Liver (tissue), 9 donors: ENCODE data around the gene ADAM19. TPM values are rescaled to one million over a fixed set of nuclear protein-coding genes. Genes with fewer than 3 reads are reported as not detected.

Source experiments
- DNase-seq: peaks from one replicate; pipeline ENCODE4 v3.0.0-alpha.2; 2017; ENCODE audit warnings: low spot score
- H3K27ac ChIP-seq, 2 donors: one replicate each; pipeline ENCODE4 v1.7.0; 2013; ENCODE audit warnings: inconsistent platforms in 2 of 2, low read length in 2 of 2, control low read depth in 1 of 2, low read depth in 1 of 2, mild to moderate bottlenecking in 1 of 2
- H3K27me3 ChIP-seq, 4 donors: one replicate each; pipeline versions ENCODE4 v1.6.1 to v1.7.0; 2013; ENCODE audit warnings: low read length in 3 of 4, inconsistent platforms in 1 of 4, mild to moderate bottlenecking in 1 of 4, moderate library complexity in 1 of 4; ENCODE audit not compliant: control insufficient read depth in 4 of 4, insufficient read depth in 4 of 4
- H3K36me3 ChIP-seq, 4 donors: one replicate each; pipeline versions ENCODE4 v1.6.1 to v1.7.0; 2013; ENCODE audit warnings: low read length in 3 of 4, mild to moderate bottlenecking in 3 of 4, low read depth in 1 of 4, moderate library complexity in 1 of 4; ENCODE audit not compliant: control insufficient read depth in 4 of 4, insufficient read depth in 3 of 4
- H3K4me1 ChIP-seq, 4 donors: one replicate each; pipeline versions ENCODE4 v1.6.1 to v1.7.0; 2013; ENCODE audit warnings: low read length in 3 of 4, mild to moderate bottlenecking in 3 of 4, moderate library complexity in 1 of 4; ENCODE audit not compliant: control insufficient read depth in 4 of 4, insufficient read depth in 4 of 4
- H3K4me3 ChIP-seq, 3 donors: one replicate each; pipeline versions ENCODE4 v1.6.1 to v1.7.0; 2013; ENCODE audit warnings: low read length in 3 of 3, control low read depth in 1 of 3, low read depth in 1 of 3, mild to moderate bottlenecking in 1 of 3
- H3K9ac ChIP-seq, 2 donors: one replicate each; pipeline ENCODE4 v1.7.0; 2013; ENCODE audit warnings: low read length in 2 of 2, mild to moderate bottlenecking in 2 of 2, moderate library complexity in 2 of 2, control low read depth in 1 of 2, low read depth in 1 of 2
- H3K9me3 ChIP-seq, 4 donors: one replicate each; pipeline versions ENCODE4 v1.6.1 to v1.7.0; 2013; ENCODE audit warnings: low read length in 3 of 4; ENCODE audit not compliant: control insufficient read depth in 4 of 4
- EGR1 ChIP-seq, 2 donors: IDR thresholded peaks; 2 replicates each; pipeline ENCODE4 v1.6.1; 2016 to 2018; ENCODE audit warnings: antibody characterized with exemption in 2 of 2, low read depth in 2 of 2
- FOXA1 ChIP-seq: IDR thresholded peaks from 2 replicates; pipeline ENCODE4 v1.6.1; 2016; ENCODE audit warnings: antibody characterized with exemption
- FOXA2 ChIP-seq: IDR thresholded peaks from 2 replicates; pipeline ENCODE4 v1.6.1; 2016; ENCODE audit warnings: antibody characterized with exemption
- GABPA ChIP-seq, 2 donors: IDR thresholded peaks in 1 of 2; conservative IDR thresholded peaks in 1 of 2; 2 replicates each; pipeline ENCODE4 v1.6.1; 2016; ENCODE audit warnings: antibody characterized with exemption in 2 of 2, mild to moderate bottlenecking in 1 of 2, moderate library complexity in 1 of 2
- HNF4A ChIP-seq, 2 donors: conservative IDR thresholded peaks; 2 replicates each; pipeline ENCODE4 v1.6.1; 2016; ENCODE audit warnings: antibody characterized with exemption in 2 of 2, mild to moderate bottlenecking in 2 of 2
- HNF4G ChIP-seq: IDR thresholded peaks from 2 replicates; pipeline ENCODE4 v1.6.1; 2016; ENCODE audit warnings: antibody characterized with exemption
- JUND ChIP-seq, 2 donors: IDR thresholded peaks; 2 replicates each; pipeline ENCODE4 v1.6.1; 2016; ENCODE audit warnings: antibody characterized with exemption in 2 of 2
- MAX ChIP-seq: IDR thresholded peaks from 2 replicates; pipeline ENCODE4 v1.6.1; 2016; ENCODE audit warnings: antibody characterized with exemption
- NR2F2 ChIP-seq: IDR thresholded peaks from 2 replicates; pipeline ENCODE4 v1.6.1; 2016; ENCODE audit warnings: antibody characterized with exemption
- RAD21 ChIP-seq, 2 donors: IDR thresholded peaks; 2 replicates each; pipeline ENCODE4 v1.6.1; 2016; ENCODE audit warnings: antibody characterized with exemption in 2 of 2, mild to moderate bottlenecking in 2 of 2
- RXRA ChIP-seq, 2 donors: IDR thresholded peaks; 2 replicates each; pipeline ENCODE4 v1.6.1; 2017 to 2018; ENCODE audit warnings: antibody characterized with exemption in 2 of 2, mild to moderate bottlenecking in 1 of 2
- SP1 ChIP-seq: IDR thresholded peaks from 2 replicates; pipeline ENCODE4 v1.6.1; 2018; ENCODE audit warnings: antibody characterized with exemption, mild to moderate bottlenecking
- TAF1 ChIP-seq: conservative IDR thresholded peaks from 2 replicates; pipeline ENCODE4 v1.6.1; 2016; ENCODE audit warnings: antibody characterized with exemption, mild to moderate bottlenecking
- YY1 ChIP-seq: IDR thresholded peaks from 2 replicates; pipeline ENCODE4 v1.6.1; 2016; ENCODE audit warnings: antibody characterized with exemption, mild to moderate bottlenecking
- ZBTB33 ChIP-seq: IDR thresholded peaks from 2 replicates; pipeline ENCODE4 v1.6.1; 2016; ENCODE audit warnings: antibody characterized with exemption
- WGBS: extraction: QIAGEN DNeasy Blood & Tissue Kit; methylation state at CpG from one replicate; pipeline ENCODE4 v1.1.7; 2013; 5-methylcytosine and 5-hydroxymethylcytosine counted together
- polyA plus RNA-seq, 2 donors: library from polyadenylated mRNA; stranded (reverse) in 1 of 2; unstranded in 1 of 2; fragments of 200-250 nt in 1 of 2; fragments of >200 nt in 1 of 2; fragmentation: Nextera tagmentation in 1 of 2; extraction: Ambion mirVana in 1 of 2; gene quantifications; one replicate each; pipeline versions ENCODE4 v1.2.1 to v1.2.3, GENCODE V29; 2013 to 2015
- total RNA-seq, 2 donors: library from RNA; depleted of rRNA; stranded (reverse); fragments of >200 nt; gene quantifications; one replicate each; pipeline ENCODE4 v1.2.3, GENCODE V29; 2014
- TF ChIP-seq, protein P1 (sequence below): IDR thresholded peaks from 2 replicates; pipeline ENCODE4 v1.6.1; 2016; ENCODE audit warnings: antibody characterized with exemption
- TF ChIP-seq, protein P2 (sequence below): fragments of 150-350 bp; IDR thresholded peaks from 2 replicates; pipeline ENCODE4 v1.5.1; 2017; ENCODE audit warnings: improper control_type of control experiment, low read depth, low read length; ENCODE audit not compliant: missing input control
- TF ChIP-seq, protein P3 (sequence below): IDR thresholded peaks from 2 replicates; pipeline ENCODE4 v1.6.1; 2016; ENCODE audit warnings: antibody characterized with exemption, mild to moderate bottlenecking
- donor health status: healthy.
- donor health status: healthy.
- donor health status: healthy.
- donor health status: healthy.
- donor health status: healthy.

ADAM19 gene
- total and polyA plus RNA-seq, 4 donors: 2.4 to 7.1 (median 2.9) TPM

DNA sequence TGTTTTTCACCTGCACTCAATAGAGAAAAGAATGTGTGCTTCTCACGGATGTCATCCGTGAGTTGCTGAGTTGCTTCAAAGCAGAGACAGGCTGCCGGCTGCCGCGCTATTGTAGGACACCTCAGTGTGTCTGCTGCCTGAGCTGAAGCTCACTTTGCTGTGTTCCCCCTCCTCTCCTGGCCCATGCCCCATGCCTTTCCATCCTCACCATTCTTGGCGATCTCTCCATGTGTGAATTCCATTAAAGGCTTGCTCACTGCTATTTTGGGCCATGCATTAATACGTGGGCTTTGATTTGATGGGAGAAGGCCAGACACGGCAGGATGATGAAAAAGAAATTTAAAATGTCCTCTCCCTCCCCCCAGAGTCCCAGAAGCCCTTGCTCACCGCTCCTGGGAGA, 14.5 kb downstream of the ADAM19 start:
- Histone ChIP-seq H3K4me1 (peaks cover 16 to 46% (median 31%) of the 10 kb centered on the region in 4 donors), H3K9ac (no peak overlapping the region), H3K9me3 (no peaks in the 10 kb centered on the region), H3K4me3 (no peak overlapping the region), H3K27me3 (no peaks in the 10 kb centered on the region), H3K36me3 (no peaks in the 10 kb centered on the region), H3K27ac (no peak overlapping the region)
- no peak for DNase-seq
- TF ChIP-seq TAF1 (no peak), YY1 (no peak), GABPA (IDR thresholded peaks at IDR 0.05 in 1 of 2, conservative IDR thresholded peaks at IDR 0.05 in 1 of 2) (no peak), ZBTB33 (no peak), FOXA1 (no peak), FOXA2 (no peak), HNF4A (conservative IDR thresholded peaks at IDR 0.05) (no peak), EGR1 (IDR thresholded peaks at IDR 0.05; ENCODE audit: low read depth in 2 of 2) (no peak), HNF4G (no peak), MAX (no peak), RAD21 (IDR thresholded peaks at IDR 0.05) (no peak), NR2F2 (no peak), RXRA (IDR thresholded peaks at IDR 0.05) (no peak), SP1 (no peak), JUND (IDR thresholded peaks at IDR 0.05) (no peak)
- TF ChIP-seq, protein P1, sequence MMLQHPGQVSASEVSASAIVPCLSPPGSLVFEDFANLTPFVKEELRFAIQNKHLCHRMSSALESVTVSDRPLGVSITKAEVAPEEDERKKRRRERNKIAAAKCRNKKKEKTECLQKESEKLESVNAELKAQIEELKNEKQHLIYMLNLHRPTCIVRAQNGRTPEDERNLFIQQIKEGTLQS: no peak
- TF ChIP-seq, protein P2, sequence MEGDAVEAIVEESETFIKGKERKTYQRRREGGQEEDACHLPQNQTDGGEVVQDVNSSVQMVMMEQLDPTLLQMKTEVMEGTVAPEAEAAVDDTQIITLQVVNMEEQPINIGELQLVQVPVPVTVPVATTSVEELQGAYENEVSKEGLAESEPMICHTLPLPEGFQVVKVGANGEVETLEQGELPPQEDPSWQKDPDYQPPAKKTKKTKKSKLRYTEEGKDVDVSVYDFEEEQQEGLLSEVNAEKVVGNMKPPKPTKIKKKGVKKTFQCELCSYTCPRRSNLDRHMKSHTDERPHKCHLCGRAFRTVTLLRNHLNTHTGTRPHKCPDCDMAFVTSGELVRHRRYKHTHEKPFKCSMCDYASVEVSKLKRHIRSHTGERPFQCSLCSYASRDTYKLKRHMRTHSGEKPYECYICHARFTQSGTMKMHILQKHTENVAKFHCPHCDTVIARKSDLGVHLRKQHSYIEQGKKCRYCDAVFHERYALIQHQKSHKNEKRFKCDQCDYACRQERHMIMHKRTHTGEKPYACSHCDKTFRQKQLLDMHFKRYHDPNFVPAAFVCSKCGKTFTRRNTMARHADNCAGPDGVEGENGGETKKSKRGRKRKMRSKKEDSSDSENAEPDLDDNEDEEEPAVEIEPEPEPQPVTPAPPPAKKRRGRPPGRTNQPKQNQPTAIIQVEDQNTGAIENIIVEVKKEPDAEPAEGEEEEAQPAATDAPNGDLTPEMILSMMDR: no peak
- TF ChIP-seq, protein P3, sequence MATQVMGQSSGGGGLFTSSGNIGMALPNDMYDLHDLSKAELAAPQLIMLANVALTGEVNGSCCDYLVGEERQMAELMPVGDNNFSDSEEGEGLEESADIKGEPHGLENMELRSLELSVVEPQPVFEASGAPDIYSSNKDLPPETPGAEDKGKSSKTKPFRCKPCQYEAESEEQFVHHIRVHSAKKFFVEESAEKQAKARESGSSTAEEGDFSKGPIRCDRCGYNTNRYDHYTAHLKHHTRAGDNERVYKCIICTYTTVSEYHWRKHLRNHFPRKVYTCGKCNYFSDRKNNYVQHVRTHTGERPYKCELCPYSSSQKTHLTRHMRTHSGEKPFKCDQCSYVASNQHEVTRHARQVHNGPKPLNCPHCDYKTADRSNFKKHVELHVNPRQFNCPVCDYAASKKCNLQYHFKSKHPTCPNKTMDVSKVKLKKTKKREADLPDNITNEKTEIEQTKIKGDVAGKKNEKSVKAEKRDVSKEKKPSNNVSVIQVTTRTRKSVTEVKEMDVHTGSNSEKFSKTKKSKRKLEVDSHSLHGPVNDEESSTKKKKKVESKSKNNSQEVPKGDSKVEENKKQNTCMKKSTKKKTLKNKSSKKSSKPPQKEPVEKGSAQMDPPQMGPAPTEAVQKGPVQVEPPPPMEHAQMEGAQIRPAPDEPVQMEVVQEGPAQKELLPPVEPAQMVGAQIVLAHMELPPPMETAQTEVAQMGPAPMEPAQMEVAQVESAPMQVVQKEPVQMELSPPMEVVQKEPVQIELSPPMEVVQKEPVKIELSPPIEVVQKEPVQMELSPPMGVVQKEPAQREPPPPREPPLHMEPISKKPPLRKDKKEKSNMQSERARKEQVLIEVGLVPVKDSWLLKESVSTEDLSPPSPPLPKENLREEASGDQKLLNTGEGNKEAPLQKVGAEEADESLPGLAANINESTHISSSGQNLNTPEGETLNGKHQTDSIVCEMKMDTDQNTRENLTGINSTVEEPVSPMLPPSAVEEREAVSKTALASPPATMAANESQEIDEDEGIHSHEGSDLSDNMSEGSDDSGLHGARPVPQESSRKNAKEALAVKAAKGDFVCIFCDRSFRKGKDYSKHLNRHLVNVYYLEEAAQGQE: no peak
- WGBS: 94% methylated on average over 9 of the region's 9 CpGs
